Activated naive CD4-positive, alpha-beta T cell treated with anti-CD3 and anti-CD28 coated beads, Interleukin-2, amount 10 ng/mL, durations not matched to agents 7 days and 5 days (primary cell): ENCODE measurements around the gene KRT38.
"Not testable (repeated sequence)": the region's sequence is repeated elsewhere in the genome, so short reads cannot be mapped to it uniquely, and the experiment has no call there.

ENCODE experiments used
- CTCF ChIA-PET: fragments of 350-600 bp; sonication (Branson Sonifier 250); formaldehyde crosslinking; loops from one replicate; lab custom pipeline; 2021; ENCODE audit warnings: antibody characterized with exemption; lab: Charles Lee
- DNase-seq: peaks from one replicate; pipeline ENCODE4 v3.0.0-alpha.2; 2020
- H3K27ac Mint-ChIP-seq: one replicate; pipeline ENCODE4 v1.8.0; 2021; ENCODE audit warnings: mild to moderate bottlenecking, moderate library complexity, mixed read lengths
- H3K27me3 Mint-ChIP-seq: one replicate; pipeline ENCODE4 v1.8.0; 2021; ENCODE audit warnings: mild to moderate bottlenecking, mixed read lengths
- H3K36me3 Mint-ChIP-seq: one replicate; pipeline ENCODE4 v1.8.0; 2021; ENCODE audit warnings: mixed read lengths
- H3K4me1 Mint-ChIP-seq: one replicate; pipeline ENCODE4 v1.8.0; 2021; ENCODE audit warnings: mixed read lengths
- H3K4me3 Mint-ChIP-seq: one replicate; pipeline ENCODE4 v1.8.0; 2021; ENCODE audit warnings: mild to moderate bottlenecking, moderate library complexity, mixed read lengths
- H3K9me3 Mint-ChIP-seq: one replicate; pipeline ENCODE4 v1.8.0; 2021; ENCODE audit warnings: mixed read lengths

KRT38 gene

GRCh38 chr17:41449008-41449407 is 8.2 kb upstream of the KRT38 start:
- CTCF ChIA-PET, result no interaction called here
- Mint-ChIP-seq H3K27me3 (peaks cover 46% of the 10 kb centered on the region), H3K9me3 (no peaks in the 10 kb centered on the region), H3K27ac (no peak overlapping the region), H3K36me3 (no peaks in the 10 kb centered on the region), H3K4me3 (no peak overlapping the region), H3K4me1 (no peaks in the 10 kb centered on the region)
- DNase-seq, result no peak

GRCh38 chr17:41448506-41448905 is 7.7 kb upstream of the KRT38 start:
- Mint-ChIP-seq H3K4me1 (no peaks in the 10 kb centered on the region), H3K4me3 (no peak overlapping the region), H3K36me3 (no peaks in the 10 kb centered on the region), H3K27me3 (peaks cover 43% of the 10 kb centered on the region), H3K27ac (no peak overlapping the region), H3K9me3 (no peaks in the 10 kb centered on the region)
- DNase-seq, result no peak
- CTCF ChIA-PET, result no interaction called here

GRCh38 chr17:41446806-41447205 is 6.0 kb upstream of the KRT38 start:
- DNase-seq, result no peak
- peaks cover 38% of the 10 kb centered on the region for H3K27me3 Mint-ChIP-seq
- CTCF ChIA-PET, result no interaction called here
- H3K27ac Mint-ChIP-seq, result no peak overlapping the region
- no peak overlapping the region for H3K4me3 Mint-ChIP-seq
- no peaks in the 10 kb centered on the region for H3K36me3 Mint-ChIP-seq
- H3K4me1 Mint-ChIP-seq, result no peaks in the 10 kb centered on the region
- H3K9me3 Mint-ChIP-seq, result no peaks in the 10 kb centered on the region

DNA sequence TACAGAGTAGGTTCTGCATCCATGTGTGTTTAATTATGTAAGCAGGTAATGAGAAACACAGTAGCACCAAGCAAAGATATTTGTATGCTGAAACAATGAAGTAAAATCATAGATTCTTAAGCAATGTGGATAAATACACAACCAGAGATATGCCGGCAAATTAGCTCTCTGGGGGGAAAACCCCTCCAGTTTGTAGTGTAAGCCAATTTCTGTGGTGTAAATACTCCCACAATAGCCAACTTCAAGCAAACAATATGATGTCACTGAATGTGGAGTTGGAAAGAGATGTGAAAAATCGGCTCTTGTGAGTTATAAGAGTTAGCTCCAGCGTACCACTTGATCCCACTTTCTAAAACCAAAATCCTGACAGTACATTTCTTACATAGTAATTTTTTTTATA is 3.9 kb upstream of the KRT38 start:
- Mint-ChIP-seq H3K9me3 (no peaks in the 10 kb centered on the region), H3K36me3 (no peaks in the 10 kb centered on the region), H3K27me3 (peaks cover 36% of the 10 kb centered on the region), H3K4me3 (no peak overlapping the region), H3K27ac (no peak overlapping the region), H3K4me1 (no peaks in the 10 kb centered on the region)
- CTCF ChIA-PET, result no interaction called here
- DNase-seq, result no peak

GRCh38 chr17:41444186-41444585 is 3.4 kb upstream of the KRT38 start:
- Mint-ChIP-seq H3K9me3 (no peaks in the 10 kb centered on the region), H3K36me3 (no peaks in the 10 kb centered on the region), H3K27ac (no peak overlapping the region), H3K4me1 (no peaks in the 10 kb centered on the region), H3K4me3 (no peak overlapping the region), H3K27me3 (peaks cover 35% of the 10 kb centered on the region)
- CTCF ChIA-PET, result no interaction called here
- DNase-seq, result no peak

GRCh38 chr17:41442739-41443138 is 2.0 kb upstream of the KRT38 start:
- Mint-ChIP-seq H3K36me3 (no peaks in the 10 kb centered on the region), H3K27me3 (peaks cover 27% of the 10 kb centered on the region), H3K4me1 (no peaks in the 10 kb centered on the region), H3K9me3 (no peaks in the 10 kb centered on the region), H3K4me3 (no peak overlapping the region), H3K27ac (no peak overlapping the region)
- DNase-seq, result no peak
- CTCF ChIA-PET, result no interaction called here

- Mint-ChIP-seq H3K4me3 (no peak overlapping the region), H3K4me1 (no peaks in the 10 kb centered on the region), H3K36me3 (no peaks in the 10 kb centered on the region), H3K27ac (no peak overlapping the region), H3K9me3 (no peaks in the 10 kb centered on the region), H3K27me3 (peaks cover 24% of the 10 kb centered on the region)
- CTCF ChIA-PET, result no interaction called here
- DNase-seq, result no peak
These were observed 1.4 kb downstream of the KRT38 start for GRCh38 chr17:41439375-41439774.

DNA sequence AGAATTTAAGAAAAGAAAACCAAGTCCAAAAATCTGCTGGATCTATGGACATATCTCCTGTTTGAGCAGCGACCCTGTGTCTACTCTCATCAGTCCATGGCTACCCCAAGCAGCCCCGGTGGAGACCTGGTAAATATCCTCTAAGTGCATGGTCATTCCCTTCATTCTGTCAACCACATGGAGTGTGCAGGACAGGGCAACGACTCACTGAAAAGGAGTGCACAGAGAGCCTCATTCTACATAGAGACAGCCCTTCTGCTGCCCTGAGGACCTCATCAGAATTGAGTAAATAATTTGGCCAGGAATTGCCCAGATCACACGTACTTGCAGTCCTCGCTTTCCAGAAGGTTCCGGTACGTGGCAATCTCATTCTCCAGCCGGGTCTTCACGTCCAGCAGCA is 3.0 kb downstream of the KRT38 start:
- H3K27me3 Mint-ChIP-seq, result peaks cover 14% of the 10 kb centered on the region
- CTCF ChIA-PET, result no interaction called here
- no peak overlapping the region for H3K27ac Mint-ChIP-seq
- H3K36me3 Mint-ChIP-seq, result no peaks in the 10 kb centered on the region
- no peaks in the 10 kb centered on the region for H3K9me3 Mint-ChIP-seq
- H3K4me1 Mint-ChIP-seq, result no peaks in the 10 kb centered on the region
- DNase-seq, result no peak
- H3K4me3 Mint-ChIP-seq, result no peak overlapping the region

DNA sequence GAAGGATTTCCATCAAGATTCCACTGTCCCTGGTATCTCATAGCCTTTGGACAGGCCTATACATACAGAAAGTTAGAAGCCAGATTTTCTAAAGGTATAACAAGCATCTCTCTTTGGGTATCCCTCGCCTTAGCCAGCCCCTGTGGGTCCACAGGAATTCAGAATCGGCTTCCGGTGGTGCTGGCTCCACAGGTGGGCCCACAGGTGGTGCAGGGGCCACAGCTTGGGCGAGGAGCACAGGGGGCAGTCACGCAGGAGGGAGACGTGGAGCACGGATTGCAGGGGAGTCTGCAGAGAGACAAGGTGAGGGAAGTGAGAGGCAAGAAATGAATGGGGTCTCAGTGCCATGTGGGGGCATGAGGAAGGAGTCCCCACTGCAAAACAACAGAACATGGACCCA is 3.5 kb downstream of the KRT38 start:
- Mint-ChIP-seq H3K9me3 (no peaks in the 10 kb centered on the region), H3K27ac (no peak overlapping the region), H3K27me3 (peaks cover 13% of the 10 kb centered on the region), H3K4me1 (no peaks in the 10 kb centered on the region), H3K4me3 (no peak overlapping the region), H3K36me3 (no peaks in the 10 kb centered on the region)
- CTCF ChIA-PET, result no interaction called here
- DNase-seq, result no peak

DNA sequence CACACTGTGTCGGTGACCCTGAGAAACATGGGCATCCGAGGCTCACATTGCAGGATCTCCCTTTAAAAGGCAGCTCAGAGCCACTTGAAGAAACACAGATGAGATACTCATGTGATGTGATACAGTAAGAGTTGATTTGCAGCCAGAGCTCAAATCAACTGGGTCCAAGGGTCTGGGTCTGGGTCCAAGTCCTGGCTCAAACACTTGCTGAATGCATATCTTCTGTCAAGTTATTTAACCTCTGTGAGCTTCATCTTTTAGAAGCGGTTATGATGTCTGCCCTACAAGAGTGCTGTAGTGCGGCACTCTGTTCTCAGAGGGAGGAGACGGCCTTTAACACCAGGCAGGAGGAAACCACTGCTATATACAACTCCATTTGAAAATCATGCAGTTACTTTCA is 6.4 kb downstream of the KRT38 start:
- Mint-ChIP-seq H3K4me3 (no peak overlapping the region), H3K36me3 (no peaks in the 10 kb centered on the region), H3K4me1 (no peaks in the 10 kb centered on the region), H3K27ac (no peak overlapping the region), H3K9me3 (no peaks in the 10 kb centered on the region), H3K27me3 (peaks cover 8% of the 10 kb centered on the region)
- CTCF ChIA-PET, result interaction anchor here (1.0 kb wide), 1 partner anchor 114 kb away, joined by 3 read pairs; no protein-coding TSS in a partner anchor
- no peak for DNase-seq

DNA sequence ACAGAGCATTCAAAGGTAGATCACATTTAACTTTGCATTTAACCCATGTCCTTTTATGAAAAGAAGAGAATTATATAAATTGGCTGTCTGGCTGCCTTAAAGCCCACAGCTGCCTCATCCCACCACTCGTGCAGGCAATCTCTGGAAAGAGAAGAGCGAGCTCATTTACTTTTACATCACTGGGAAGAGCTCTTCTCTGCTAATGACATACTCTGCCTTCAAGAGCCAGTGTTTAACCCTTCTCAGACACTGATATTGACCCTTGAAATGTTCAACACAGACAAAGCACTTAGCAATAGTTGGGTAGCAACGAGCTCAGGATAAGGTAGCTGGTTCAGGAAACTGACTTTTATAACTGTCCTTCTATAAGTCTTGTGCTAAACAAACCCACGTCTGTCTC is 6.8 kb downstream of the KRT38 start:
- CTCF ChIA-PET, result interaction anchor here (1.0 kb wide), 1 partner anchor 115 kb away, joined by 3 read pairs; no protein-coding TSS in a partner anchor

GRCh38 chr17:41433586-41433985 is 7.2 kb downstream of the KRT38 start:
- no peaks in the 10 kb centered on the region for H3K4me1 Mint-ChIP-seq
- no peaks in the 10 kb centered on the region for H3K36me3 Mint-ChIP-seq
- no peak overlapping the region for H3K27ac Mint-ChIP-seq
- CTCF ChIA-PET, result interaction anchor here (1.0 kb wide), 1 partner anchor 115 kb away, joined by 3 read pairs; no protein-coding TSS in a partner anchor
- no peak overlapping the region for H3K4me3 Mint-ChIP-seq
- no peaks in the 10 kb centered on the region for H3K9me3 Mint-ChIP-seq
- no peak for DNase-seq
- H3K27me3 Mint-ChIP-seq, result peaks cover 8% of the 10 kb centered on the region

More for the DNA sequence above, 6.8 kb downstream of the KRT38 start:
- Mint-ChIP-seq H3K4me1 (no peaks in the 10 kb centered on the region), H3K36me3 (no peaks in the 10 kb centered on the region), H3K27ac (no peak overlapping the region), H3K9me3 (no peaks in the 10 kb centered on the region), H3K4me3 (no peak overlapping the region), H3K27me3 (peaks cover 8% of the 10 kb centered on the region)
- no peak for DNase-seq

DNA sequence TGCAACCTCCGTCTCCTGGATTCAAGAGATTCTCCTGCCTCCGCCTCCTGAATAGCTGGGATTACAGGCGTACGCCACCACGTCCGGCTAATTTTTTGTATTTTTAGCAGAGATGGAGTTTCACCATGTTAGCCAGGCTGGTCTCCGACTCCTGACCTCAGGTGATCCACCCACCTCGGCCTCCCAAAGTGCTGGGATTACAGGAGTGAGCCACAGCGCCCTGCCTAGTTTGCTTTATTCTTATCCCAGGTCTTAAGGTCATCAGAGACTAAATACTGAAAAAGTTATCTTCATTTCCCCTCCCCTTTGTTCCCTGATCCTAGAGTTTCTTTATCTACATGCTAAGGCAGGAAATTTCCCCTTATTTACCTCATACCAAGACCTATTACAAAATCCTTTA is 10.4 kb downstream of the KRT38 start:
- H3K4me3 Mint-ChIP-seq, CTCF ChIA-PET, H3K27ac Mint-ChIP-seq, H3K4me1 Mint-ChIP-seq, H3K36me3 Mint-ChIP-seq, H3K27me3 Mint-ChIP-seq, H3K9me3 Mint-ChIP-seq, DNase-seq: not testable (repeated sequence)

DNA sequence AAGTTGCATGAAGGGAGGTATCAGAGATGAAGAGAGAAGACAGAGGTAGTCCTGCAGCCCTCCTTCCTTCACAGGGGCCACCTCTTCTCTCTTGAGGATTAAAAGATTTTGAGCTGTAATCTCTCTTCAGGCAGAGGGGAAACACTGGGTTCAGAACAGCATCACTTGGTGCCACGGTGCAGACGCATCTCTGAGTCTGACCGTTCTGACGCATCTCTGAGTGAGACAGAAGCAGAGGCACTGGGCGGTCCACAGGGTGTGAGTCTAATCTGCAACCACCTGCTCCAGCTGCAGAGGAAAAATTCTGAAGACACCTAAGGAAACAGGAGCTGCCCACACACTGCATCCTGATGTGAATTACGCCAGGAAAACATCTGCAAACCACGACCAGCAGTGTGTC is 11.1 kb downstream of the KRT38 start:
- CTCF ChIA-PET, result no interaction called here
- H3K4me3 Mint-ChIP-seq, result no peak overlapping the region

GRCh38 chr17:41428591-41429291 is 12.0 kb downstream of the KRT38 start:
- Mint-ChIP-seq H3K4me3 (no peak overlapping the region), H3K27me3 (peaks cover 7% of the 10 kb centered on the region), H3K9me3 (no peaks in the 10 kb centered on the region), H3K36me3 (no peaks in the 10 kb centered on the region), H3K4me1 (no peaks in the 10 kb centered on the region), H3K27ac (no peak overlapping the region)
- no peak for DNase-seq
- CTCF ChIA-PET, result no interaction called here

More for the DNA sequence above, 11.1 kb downstream of the KRT38 start:
- Mint-ChIP-seq H3K27me3 (peaks cover 8% of the 10 kb centered on the region), H3K27ac (no peak overlapping the region), H3K4me1 (no peaks in the 10 kb centered on the region), H3K9me3 (no peaks in the 10 kb centered on the region), H3K36me3 (no peaks in the 10 kb centered on the region)
- no peak for DNase-seq
